NCI-H2171 treated with DMSO at 0.1 percent for 48 hours (cell line): ENCODE measurements around the gene TTLL12.
A peak's percentile ranks its signal among the peaks of the same experiment; 100 is the strongest.

Experiments used
- DNase-seq: peaks from one replicate; lab custom pipeline; 2025; lab: John Stamatoyannopoulos, UW

TTLL12 gene

GRCh38 chr22:43172191-43172590 lies 14.7 kb downstream of the TTLL12 start:
- no peak for DNase-seq

GRCh38 chr22:43171607-43172006 lies 15.3 kb downstream of the TTLL12 start:
- DNase-seq = no peak

- no peak for DNase-seq
Measured at GRCh38 chr22:43171019-43171491, 15.9 kb downstream of the TTLL12 start.

DNA sequence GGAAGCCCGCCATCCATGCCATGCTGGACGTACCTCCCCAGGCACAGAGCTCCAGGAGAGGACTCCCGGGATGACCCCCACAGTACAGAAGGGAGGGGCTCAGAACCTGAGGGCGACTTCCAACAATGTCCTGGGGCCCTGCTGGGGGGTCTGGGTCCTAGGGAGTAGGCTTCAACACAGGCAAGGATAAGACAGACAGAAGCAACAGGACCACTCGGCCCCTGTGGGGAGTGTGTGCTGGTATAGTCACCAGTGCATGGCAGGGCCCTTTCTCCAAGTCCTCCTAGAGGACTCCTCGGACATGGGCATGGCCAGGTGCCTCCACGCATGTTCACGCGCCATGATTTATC lies 16.8 kb downstream of the TTLL12 start:
- DNase-seq = no peak

DNA sequence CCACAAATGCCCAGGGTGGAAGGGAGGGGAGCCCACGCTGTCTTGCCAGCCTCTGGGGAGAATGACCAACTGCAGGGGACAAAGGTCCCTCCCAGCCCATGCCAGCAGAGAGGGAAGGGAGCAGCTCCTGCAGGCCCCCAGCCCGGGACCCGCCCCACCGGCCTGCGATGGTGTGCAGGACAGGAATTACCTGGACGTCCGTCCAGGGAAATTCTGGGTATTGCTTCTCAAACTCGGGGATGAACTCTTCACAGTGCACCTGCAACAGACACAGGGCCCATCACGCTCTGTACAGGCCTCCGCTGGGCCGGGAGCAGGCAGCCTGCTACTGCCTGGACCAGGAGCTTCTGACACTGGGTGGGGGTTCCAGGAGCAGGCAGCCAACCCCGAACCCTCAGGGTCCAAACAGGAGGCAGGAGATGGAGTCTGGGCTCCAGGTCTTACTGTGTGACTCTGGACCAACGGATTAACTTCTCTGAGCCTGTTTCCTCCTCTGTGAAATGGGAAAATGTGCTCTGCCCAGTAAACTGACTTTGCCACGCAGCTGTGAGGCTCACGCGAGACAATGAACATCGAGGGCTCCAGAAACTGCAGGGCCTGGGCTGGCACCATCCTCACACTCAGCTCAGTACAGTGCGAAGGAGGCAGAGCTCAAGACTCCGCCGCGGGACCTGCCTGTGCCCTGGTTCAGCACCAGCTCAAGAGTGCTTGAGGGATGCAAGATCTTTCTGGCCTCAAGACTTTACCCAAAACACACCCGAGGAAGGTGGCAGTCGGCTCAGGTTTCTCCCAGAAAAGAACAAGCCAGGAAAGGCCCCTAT lies 17.4 kb downstream of the TTLL12 start:
- no peak for DNase-seq

DNA sequence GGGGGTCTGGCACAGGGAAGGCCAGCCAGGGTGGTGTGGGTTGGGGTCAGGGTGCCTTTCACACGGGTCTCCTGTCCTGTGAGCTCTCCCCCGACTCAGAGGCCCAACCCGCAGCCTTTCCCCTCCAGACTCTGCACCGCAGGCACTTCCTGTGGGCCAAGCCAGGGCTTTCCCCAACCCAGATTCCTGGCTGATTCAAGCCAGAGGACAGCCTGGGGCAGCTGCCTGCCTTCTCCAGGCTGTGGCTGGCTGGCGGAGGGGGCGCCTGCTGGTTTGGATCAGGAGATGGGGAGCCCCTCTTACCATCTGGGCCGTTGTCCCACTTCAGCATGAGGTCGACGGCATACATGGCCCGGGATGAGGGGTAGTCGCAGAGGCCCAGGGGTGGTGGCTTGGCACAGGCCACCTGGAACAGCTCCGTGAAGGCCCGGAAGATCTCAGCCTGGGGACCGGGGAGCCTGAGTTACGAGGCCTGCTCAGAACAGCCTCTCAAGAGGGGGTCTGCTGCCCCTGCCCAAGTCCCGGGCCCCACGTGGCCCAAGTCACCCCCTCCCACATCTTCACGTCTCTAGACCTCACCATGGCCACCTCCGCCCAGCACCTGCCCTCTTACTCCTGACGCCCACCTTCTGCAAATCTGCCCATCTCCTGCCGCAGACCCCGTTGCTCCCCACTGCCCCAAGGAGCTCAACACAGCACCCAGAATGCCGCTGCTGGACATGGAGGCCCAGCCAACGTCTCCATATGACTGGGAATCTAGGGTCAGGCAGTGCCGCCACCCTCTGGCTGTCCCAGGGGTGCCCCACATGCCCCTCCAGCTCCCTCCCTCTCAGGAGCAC lies 18.2 kb downstream of the TTLL12 start:
- no peak for DNase-seq

DNA sequence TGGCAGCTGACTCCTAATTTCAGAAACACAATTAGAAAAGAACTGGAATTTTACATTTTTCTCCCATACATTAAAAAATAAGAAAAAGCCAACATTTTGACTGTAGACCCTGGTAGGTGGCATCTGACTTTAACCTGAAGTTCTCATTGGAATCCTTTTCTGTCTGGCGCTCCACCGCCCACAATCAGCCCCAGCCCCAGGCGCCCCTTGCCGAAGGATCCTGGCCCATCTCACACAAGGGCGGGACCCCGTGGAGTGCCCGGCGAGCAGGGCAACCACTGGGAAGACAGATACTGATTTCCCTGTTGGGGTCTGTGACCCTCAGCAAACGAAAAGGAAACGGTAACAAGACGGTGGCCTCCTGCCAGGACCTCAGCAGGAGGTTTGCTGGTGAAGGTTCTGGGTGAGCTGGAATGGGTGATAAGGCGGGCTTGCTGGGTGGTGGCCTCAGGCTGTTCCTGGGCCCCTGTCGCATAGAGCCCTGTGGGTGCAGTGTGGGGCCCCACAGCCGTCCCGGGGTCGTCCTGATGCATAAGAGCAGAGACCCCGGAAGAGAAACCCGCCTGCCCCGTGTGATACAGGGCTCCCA lies 19.8 kb downstream of the TTLL12 start:
- DNase-seq = no peak

DNA sequence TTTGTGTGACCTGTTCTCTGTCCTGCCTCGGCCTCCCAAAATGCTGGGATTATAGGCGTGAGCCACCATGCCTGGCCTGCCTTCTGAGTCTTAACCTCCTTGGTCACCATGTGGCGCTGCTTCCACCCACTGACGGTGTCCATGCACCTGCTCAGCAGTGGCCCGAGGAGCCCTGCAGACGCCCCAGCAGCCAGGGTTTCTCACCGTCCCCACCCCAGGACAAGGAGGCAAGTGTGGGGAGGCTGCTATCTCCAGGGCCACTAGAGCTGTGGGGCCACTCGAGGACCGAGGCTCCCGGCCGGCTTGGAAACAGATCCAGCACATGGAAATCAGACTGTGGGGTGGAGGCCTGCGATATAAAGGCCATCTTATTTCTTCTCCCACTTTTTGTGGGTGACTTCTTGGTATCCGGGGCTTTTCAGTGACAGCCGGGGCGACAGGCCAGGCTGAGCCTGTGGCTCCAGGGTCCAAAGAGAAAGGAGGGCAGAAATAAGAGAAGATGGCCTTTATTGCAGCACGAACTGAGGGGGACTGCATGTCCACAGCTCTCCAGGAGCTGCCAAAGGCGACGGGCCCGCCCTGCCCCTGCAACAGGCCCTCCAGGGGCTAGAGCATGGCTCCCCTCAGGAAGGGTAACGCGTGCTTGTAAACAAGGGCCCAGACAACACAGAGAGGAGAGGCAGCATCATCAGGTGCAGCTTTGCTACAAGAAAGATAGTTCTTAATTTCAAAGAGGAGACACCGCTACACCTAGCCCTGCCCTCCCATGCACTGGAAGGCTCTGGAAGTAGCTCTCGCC lies 20.6 kb downstream of the TTLL12 start:
- DNase-seq = no peak

DNA sequence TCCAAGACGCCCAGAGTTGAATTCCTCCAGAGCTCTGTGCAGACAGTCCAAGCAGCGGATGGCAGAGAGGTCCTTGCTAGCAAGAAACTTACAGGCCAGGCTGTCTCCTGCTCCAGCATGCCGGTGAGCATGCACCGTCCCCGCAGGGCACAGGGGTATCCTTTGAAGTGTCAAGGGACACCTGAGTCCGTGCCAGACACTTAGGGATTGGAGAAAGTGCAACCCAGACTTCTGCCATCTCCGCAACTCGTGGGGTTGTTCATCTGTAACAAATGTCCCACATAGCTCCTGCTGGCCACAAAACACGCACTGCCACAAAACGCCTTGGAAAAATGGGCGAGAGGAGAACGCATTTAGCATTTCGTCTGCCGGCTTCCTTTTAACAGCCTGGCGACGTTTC lies 22.3 kb downstream of the TTLL12 start:
- DNase-seq = peak; percentile 20

GRCh38 chr22:43163241-43163795 lies 23.6 kb downstream of the TTLL12 start:
- DNase-seq = no peak

DNA sequence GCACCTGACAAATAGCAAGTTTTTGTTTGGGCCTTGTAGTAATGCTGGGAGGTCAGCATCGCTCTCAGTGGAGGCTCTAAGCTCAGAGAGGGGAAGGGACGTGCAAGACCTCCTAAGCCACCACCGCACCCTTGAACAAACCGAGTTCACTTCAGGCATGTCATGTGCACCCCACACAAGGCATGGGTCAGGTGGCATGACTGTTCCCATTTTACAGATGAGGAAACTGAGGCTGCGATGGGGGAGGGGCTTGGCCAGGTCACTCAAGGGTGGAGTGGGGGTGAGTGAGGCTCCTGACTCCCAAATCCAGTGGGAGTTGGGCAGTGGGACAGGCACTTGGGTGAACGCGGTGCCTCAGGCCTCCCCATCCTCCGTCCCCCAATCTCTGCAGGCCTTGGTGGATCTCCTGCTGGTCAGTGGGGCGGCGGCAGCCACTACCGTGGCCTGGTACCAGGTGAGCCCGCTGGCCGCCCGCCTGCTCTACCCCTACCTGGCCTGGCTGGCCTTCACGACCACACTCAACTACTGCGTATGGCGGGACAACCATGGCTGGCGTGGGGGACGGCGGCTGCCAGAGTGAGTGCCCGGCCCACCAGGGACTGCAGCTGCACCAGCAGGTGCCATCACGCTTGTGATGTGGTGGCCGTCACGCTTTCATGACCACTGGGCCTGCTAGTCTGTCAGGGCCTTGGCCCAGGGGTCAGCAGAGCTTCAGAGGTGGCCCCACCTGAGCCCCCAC lies 24.4 kb downstream of the TTLL12 start:
- no peak for DNase-seq

DNA sequence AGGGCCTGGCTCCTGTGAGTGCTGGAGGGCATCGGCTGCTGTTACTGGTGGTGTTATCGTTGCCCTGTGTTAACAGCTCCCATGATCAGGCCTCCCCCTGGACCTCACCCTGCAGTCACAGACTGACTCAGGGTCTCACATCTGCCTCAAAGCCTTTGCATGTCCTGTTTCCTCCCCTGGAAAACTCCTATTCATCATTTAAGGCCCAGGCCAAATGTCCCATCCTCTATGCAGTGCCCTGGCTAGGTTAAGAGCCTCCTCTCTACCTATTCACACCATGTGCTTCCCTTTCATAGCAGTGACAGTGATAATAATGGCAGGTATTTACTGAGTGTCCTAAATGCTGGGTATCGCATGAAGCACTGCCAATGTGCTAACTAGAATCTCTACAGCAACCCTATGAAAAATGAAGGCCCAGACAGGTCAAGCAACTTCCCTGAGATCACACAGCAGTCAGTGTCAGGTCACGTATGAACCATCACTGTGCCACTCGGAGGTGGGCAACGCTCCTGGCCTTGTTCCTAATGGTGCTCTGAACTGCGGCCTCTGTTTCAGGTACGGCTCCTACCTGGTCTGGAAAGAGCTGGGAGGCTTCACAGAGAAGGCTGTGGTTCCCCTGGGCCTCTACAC lies 26.3 kb downstream of the TTLL12 start:
- no peak for DNase-seq

- no peak for DNase-seq
Measured at GRCh38 chr22:43159484-43160178, 27.3 kb downstream of the TTLL12 start.

GRCh38 chr22:43158778-43159483 lies 28.0 kb downstream of the TTLL12 start:
- no peak for DNase-seq

- no peak for DNase-seq
Measured at GRCh38 chr22:43157874-43158546, 28.9 kb downstream of the TTLL12 start.

- no peak for DNase-seq
Measured at GRCh38 chr22:43156413-43156812, 30.5 kb downstream of the TTLL12 start.

DNA sequence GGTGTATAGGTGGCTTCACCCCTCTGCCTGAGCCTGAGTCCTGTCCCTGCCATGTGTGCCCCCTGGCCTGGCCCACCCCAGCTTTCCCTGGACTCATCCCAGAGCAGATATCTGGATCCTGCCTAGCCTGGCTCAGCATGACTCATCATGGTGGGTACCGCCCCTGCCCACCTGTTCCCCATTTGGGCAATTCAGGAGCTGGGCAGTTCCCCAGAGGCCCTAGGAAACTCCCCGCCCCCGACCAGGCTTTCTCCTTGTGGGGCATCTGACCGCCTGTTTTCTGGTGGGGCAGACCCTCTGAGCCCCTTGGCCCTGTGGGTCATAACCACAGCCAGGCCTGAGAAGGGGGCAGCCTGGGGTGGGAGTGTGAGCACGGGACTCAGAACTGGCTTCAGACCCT lies 31.1 kb downstream of the TTLL12 start:
- peak; percentile 81 for DNase-seq

DNA sequence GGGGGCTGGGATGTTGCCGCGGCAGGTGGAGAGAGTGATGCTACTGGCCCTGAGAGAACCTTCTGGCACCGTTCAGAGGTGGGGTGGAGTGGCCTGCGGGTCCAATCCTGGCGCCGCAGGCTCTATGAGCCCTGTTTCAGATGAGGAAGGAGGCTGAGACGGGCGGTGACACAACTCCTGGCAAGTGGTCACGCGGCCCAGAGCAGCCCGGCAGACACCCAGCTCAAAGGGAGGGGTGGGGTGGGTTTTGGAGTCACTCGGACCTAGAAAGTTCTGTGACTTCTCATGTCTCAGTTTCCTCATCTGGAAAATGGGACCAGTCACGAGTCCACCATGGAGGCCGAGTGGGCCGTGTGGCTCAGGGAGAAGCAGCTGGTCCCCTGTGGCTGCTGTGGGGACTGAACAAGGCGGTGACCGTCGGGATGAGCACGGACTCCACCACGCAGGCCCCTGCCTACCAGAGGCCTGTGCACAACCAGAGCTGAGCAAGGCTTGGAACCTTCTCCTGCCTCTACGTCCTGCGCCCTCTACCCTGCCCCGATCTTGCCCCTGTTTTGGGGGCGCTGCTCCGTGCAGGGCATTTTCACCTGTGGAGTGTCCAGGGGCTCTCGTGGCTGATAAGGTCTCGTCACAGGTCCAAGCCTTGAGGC lies 31.9 kb downstream of the TTLL12 start:
- no peak for DNase-seq
